Esophagus squamous epithelium (tissue), 5 donors: ENCODE data around the gene HDAC10. TPM values are rescaled to one million over a fixed set of nuclear protein-coding genes. Genes with fewer than 3 reads are reported as not detected.
A peak's percentile ranks its signal among the peaks of the same experiment; 100 is the strongest.

Experiments used
- DNase-seq: peaks from one replicate; lab custom pipeline; 2025; lab: John Stamatoyannopoulos, UW
- H3K27ac ChIP-seq, 4 donors: fragments of 200-600 bp; sonication (generic); one replicate each; pipeline ENCODE4 v1.5.1; 2016 to 2019; ENCODE audit warnings: mild to moderate bottlenecking in 1 of 4
- H3K27me3 ChIP-seq, 4 donors: fragments of 200-600 bp; sonication (generic); 1 replicate in 3 of 4; 2 replicates in 1 of 4; pipeline versions ENCODE4 v1.5.1 to v1.6.0; 2017 to 2021; ENCODE audit warnings: antibody characterized with exemption in 1 of 4
- H3K36me3 ChIP-seq, 3 donors: fragments of 200-600 bp; sonication (generic); one replicate each; pipeline ENCODE4 v1.5.1; 2016 to 2019
- H3K4me1 ChIP-seq, 3 donors: fragments of 200-600 bp; sonication (generic); one replicate each; pipeline ENCODE4 v1.5.1; 2017 to 2019
- H3K4me3 ChIP-seq, 4 donors: fragments of 200-600 bp; sonication (generic); 1 replicate in 3 of 4; 2 replicates in 1 of 4; pipeline ENCODE4 v1.5.1; 2016 to 2019; ENCODE audit warnings: mild to moderate bottlenecking in 2 of 4, moderate library complexity in 1 of 4
- H3K9me3 ChIP-seq, 3 donors: fragments of 200-600 bp; sonication (generic); one replicate each; pipeline ENCODE4 v1.5.1; 2016 to 2019
- POLR2A ChIP-seq, 4 donors: fragments of 450-650 bp; IDR thresholded peaks; one replicate each; pipeline ENCODE4 v1.6.1; 2017; ENCODE audit warnings: antibody characterized with exemption in 4 of 4, mild to moderate bottlenecking in 4 of 4, moderate library complexity in 3 of 4
- WGBS, 2 donors: methylation state at CpG; one replicate each; pipeline ENCODE4 v1.1.5; 2018; 5-methylcytosine and 5-hydroxymethylcytosine counted together
- intact Hi-C: fragments of 100-400 bp; cut with DNase I; formaldehyde crosslinking; loops from one replicate; pipeline ENCODE4 v1.15.0; 2022
- total RNA-seq, 4 donors: library from RNA; depleted of rRNA; stranded (reverse); fragments of >200 nt; gene quantifications; one replicate each; pipeline ENCODE4 v1.1.0, GENCODE V29; 2016
- TF ChIP-seq, protein P1 (sequence below), 6 experiments: fragments of 450-650 bp in 4 of 6; fragments of 200-600 bp in 2 of 6; sonication (generic) in 2 of 6; IDR thresholded peaks; one replicate each; pipeline ENCODE4 v1.5.1; 2016 to 2019; ENCODE audit warnings: antibody characterized with exemption in 6 of 6, mild to moderate bottlenecking in 4 of 6, moderate library complexity in 4 of 6
- donor health status: DM: yes; HTN: yes; CAD: no.

Gene HDAC10
- total RNA-seq, 4 donors from 2014 or later = 18.2 to 46.3 (median 35.6) TPM

GRCh38 chr22:50211147-50211546, 39.9 kb downstream of the HDAC10 start:
- Histone ChIP-seq H3K9me3 (no peaks in the 10 kb centered on the region), H3K27ac (no peak overlapping the region), H3K27me3 (no peaks in the 10 kb centered on the region), H3K36me3 (peaks cover 18 to 98% (median 47%) of the 10 kb centered on the region in 3 donors), H3K4me1 (peaks cover 0 to 34% (median 0%) of the 10 kb centered on the region in 3 donors), H3K4me3 (no peak overlapping the region)
- WGBS, 2 donors = 72 to 78% methylated on average over 14 of the region's 14 CpGs
- intact Hi-C loops = loop anchor here (5.0 to 10.0 kb wide), 2 partner anchors 59 to 286 kb away; no protein-coding TSS in a partner anchor
- TF ChIP-seq POLR2A (IDR thresholded peaks at IDR 0.05) = no peak
- TF ChIP-seq, protein P1, sequence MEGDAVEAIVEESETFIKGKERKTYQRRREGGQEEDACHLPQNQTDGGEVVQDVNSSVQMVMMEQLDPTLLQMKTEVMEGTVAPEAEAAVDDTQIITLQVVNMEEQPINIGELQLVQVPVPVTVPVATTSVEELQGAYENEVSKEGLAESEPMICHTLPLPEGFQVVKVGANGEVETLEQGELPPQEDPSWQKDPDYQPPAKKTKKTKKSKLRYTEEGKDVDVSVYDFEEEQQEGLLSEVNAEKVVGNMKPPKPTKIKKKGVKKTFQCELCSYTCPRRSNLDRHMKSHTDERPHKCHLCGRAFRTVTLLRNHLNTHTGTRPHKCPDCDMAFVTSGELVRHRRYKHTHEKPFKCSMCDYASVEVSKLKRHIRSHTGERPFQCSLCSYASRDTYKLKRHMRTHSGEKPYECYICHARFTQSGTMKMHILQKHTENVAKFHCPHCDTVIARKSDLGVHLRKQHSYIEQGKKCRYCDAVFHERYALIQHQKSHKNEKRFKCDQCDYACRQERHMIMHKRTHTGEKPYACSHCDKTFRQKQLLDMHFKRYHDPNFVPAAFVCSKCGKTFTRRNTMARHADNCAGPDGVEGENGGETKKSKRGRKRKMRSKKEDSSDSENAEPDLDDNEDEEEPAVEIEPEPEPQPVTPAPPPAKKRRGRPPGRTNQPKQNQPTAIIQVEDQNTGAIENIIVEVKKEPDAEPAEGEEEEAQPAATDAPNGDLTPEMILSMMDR (IDR thresholded peaks at IDR 0.05) = no peak
- no peak for DNase-seq

- WGBS, 2 donors = 83 to 85% methylated on average over 9 to 12 of the region's 32 CpGs
- H3K9me3 ChIP-seq = no peaks in the 10 kb centered on the region
- no peak for DNase-seq
- no peak overlapping the region for H3K4me3 ChIP-seq
- H3K4me1 ChIP-seq = peaks cover 0 to 40% (median 0%) of the 10 kb centered on the region in 3 donors
- no peaks in the 10 kb centered on the region for H3K27me3 ChIP-seq
- intact Hi-C loops = loop anchor here (5.0 to 10.0 kb wide), 2 partner anchors 58 to 286 kb away; no protein-coding TSS in a partner anchor
- TF ChIP-seq POLR2A (IDR thresholded peaks at IDR 0.05) = no peak
- TF ChIP-seq, protein P1 (IDR thresholded peaks at IDR 0.05) = no peak
- H3K27ac ChIP-seq = no peak overlapping the region
- H3K36me3 ChIP-seq = peaks cover 14 to 98% (median 41%) of the 10 kb centered on the region in 3 donors
These were observed 40.5 kb downstream of the HDAC10 start for GRCh38 chr22:50210378-50211139.

DNA sequence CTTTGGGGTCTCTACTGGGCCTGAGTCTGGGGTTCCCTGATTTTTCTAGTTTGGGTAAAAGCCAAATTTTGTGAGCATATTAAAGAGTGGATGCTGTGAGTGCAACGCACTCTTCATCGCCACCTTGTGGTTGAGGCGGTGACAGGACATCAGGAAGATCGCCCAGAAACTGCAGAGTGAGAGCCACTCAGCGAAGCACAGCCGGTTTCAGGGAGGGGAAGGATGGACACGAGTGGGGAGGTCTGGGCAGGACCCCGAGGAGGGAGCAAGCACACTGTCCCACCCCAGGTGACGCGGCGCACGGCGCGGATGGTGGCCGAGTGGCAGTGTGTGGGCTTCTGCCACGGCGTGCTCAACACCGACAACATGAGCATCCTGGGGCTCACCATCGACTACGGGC, 41.2 kb downstream of the HDAC10 start:
- intact Hi-C loops = loop anchor here (5.0 to 10.0 kb wide), 2 partner anchors 58 to 285 kb away; no protein-coding TSS in a partner anchor
- H3K27ac ChIP-seq = no peak overlapping the region
- H3K4me3 ChIP-seq = no peak overlapping the region
- peaks cover 14 to 95% (median 37%) of the 10 kb centered on the region in 3 donors for H3K36me3 ChIP-seq
- H3K4me1 ChIP-seq = peaks cover 0 to 47% (median 0%) of the 10 kb centered on the region in 3 donors
- 14 to 67% methylated on average over 9 to 15 of the region's 20 CpGs for WGBS, 2 donors
- DNase-seq = no peak
- TF ChIP-seq, protein P1 (IDR thresholded peaks at IDR 0.05) = peak; percentile 75 to 89 (median 84)
- TF ChIP-seq POLR2A (IDR thresholded peaks at IDR 0.05) = no peak
- no peaks in the 10 kb centered on the region for H3K27me3 ChIP-seq
- no peaks in the 10 kb centered on the region for H3K9me3 ChIP-seq

DNA sequence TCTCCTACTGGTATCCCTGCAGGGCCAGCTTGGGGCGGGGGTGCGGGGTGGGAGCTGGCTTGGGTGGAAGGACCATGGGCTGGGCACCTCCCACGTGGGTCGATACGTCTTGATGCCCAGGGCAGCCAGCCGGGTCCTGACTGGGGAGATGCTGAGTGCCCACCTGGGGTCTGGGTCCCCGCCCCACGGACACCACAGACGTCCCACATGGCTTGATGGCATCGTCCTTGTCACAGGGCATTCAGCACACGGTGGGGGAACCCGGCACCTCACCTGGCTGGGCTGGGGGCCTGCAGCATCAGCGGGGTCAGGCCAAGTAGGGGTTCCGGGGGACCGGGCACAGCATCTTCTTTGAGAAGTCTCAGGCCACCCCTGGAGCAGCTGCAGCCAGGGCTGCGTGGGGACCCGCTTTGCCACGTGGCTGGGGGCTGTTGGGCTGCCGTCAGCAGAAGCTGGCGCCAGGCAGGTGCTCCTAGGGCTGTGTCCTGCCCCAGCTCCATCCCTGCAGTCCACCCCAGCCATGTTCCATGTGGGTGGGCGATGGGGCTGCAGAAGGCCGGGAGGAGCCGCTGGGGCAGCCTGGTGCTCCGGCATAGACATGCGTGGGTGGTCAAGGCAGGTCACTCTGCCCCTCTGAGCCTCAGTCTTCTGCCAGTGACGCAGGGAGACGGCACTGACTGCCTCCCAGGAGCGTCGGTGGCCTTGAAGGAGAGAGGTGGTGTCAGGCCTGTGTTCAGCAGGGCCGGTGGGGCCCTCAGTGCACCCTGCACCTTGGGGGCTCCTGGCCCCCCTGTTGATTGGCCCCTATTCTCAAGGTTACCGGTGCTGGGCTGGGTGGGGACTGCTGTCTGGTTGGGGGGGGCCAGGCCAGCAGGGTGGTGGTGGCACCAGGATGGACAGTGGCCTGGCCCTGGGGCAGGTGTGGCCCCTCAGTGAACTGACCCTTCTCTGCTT, 41.8 kb downstream of the HDAC10 start:
- H3K4me3 ChIP-seq = no peak overlapping the region
- no peaks in the 10 kb centered on the region for H3K9me3 ChIP-seq
- no peak for TF ChIP-seq POLR2A (IDR thresholded peaks at IDR 0.05)
- TF ChIP-seq, protein P1 (IDR thresholded peaks at IDR 0.05) = no peak
- WGBS, 2 donors = 74% methylated on average over 9 of the region's 31 CpGs; no CpG with 5 or more reads in 1 of the 2 donors
- intact Hi-C loops = no loop called here
- H3K27ac ChIP-seq = no peak overlapping the region
- H3K36me3 ChIP-seq = peaks cover 14 to 95% (median 33%) of the 10 kb centered on the region in 3 donors
- DNase-seq = no peak
- peaks cover 0 to 49% (median 0%) of the 10 kb centered on the region in 3 donors for H3K4me1 ChIP-seq
- H3K27me3 ChIP-seq = no peaks in the 10 kb centered on the region
